Stimulated activated CD4-positive, alpha-beta T cell treated with anti-CD3 and anti-CD28 coated beads, Interleukin-15, amount 100 ng/mL, for 24 hours (primary cell): ENCODE measurements around the gene PIN4.
"Not testable (repeated sequence)": the region's sequence is repeated elsewhere in the genome, so short reads cannot be mapped to it uniquely, and the experiment has no call there.

ENCODE experiments used
- DNase-seq: peaks from one replicate; pipeline ENCODE4 v3.0.0-alpha.2; 2020

PIN4 gene

GRCh38 chrX:72202792-72203401, 21.3 kb downstream of the PIN4 start:
- no peak for DNase-seq

- DNase-seq = no peak
Observed at GRCh38 chrX:72203421-72203820, 21.9 kb downstream of the PIN4 start.

- no peak for DNase-seq
Observed at GRCh38 chrX:72205706-72206105, 24.1 kb downstream of the PIN4 start.

- no peak for DNase-seq
Observed at GRCh38 chrX:72207366-72207765, 25.8 kb downstream of the PIN4 start.

GRCh38 chrX:72208126-72208800, 26.7 kb downstream of the PIN4 start:
- no peak for DNase-seq

- no peak for DNase-seq
Observed at GRCh38 chrX:72216973-72217372, 35.4 kb downstream of the PIN4 start.

GRCh38 chrX:72220375-72220774, 38.8 kb downstream of the PIN4 start:
- not testable (repeated sequence) for DNase-seq

- DNase-seq = no peak
Observed at GRCh38 chrX:72230290-72230689, 48.7 kb downstream of the PIN4 start.

GRCh38 chrX:72236841-72237240, 55.3 kb downstream of the PIN4 start:
- no peak for DNase-seq

GRCh38 chrX:72238183-72238582, 56.6 kb downstream of the PIN4 start:
- DNase-seq = no peak

- peak; percentile 91 for DNase-seq
Observed at GRCh38 chrX:72238721-72239475, 57.3 kb downstream of the PIN4 start, which contains the start of gene ERCC6L. ERCC6L (minus strand) TSS chrX:72239027; CDS start chrX:72238911, 116 bp downstream.

GRCh38 chrX:72240976-72241375, 59.4 kb downstream of the PIN4 start:
- DNase-seq = no peak

- no peak for DNase-seq
Observed at GRCh38 chrX:72243472-72243871, 61.9 kb downstream of the PIN4 start.

- DNase-seq = peak; percentile 54
Observed at GRCh38 chrX:72245461-72246089, 64.0 kb downstream of the PIN4 start.

GRCh38 chrX:72247206-72247942, 65.8 kb downstream of the PIN4 start:
- DNase-seq = no peak
